Measurements from ENCODE around the gene TLE3. TPM values are rescaled to one million over a fixed set of nuclear protein-coding genes. Genes with fewer than 3 reads are reported as not detected.

The TLE3 gene
- polyA plus RNA-seq, 1 donor (not counting 4 experiments of a cell fraction or from before 2014, with no cell fraction given) = 8.3 TPM

GRCh38 chr15:70067011-70067410 lies 30.7 kb downstream of the TLE3 start:
- dilution Hi-C loops (cut with MboI; ENCODE audit: extremely low pct_ligation_motif_present, low sequenced_read_pairs) = no loop called here

DNA sequence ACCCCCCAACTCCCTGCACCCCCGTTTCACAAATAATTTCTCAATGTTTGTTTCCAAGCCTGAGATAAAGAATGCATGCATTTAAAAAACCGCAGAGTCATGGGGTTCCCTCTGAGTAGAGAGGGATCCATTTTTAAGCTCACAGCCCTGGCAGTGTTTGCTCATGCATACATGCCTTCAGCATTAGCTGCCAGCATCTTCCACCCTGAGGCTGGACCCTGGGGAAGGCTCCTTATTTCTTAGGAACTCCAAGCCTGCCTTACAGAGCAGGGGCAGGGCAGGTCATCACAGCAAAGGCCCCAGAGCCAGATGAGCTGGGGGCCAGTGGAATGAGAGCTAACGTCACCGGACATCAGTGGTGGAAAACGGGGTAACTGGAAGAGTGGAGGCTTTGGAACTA lies 31.3 kb downstream of the TLE3 start:
- Histone ChIP-seq H3K27me3 (ENCODE audit: control insufficient read depth, extremely low read depth, insufficient read depth, low read length) (no peaks in the 10 kb centered on the region), H3K9me3 (ENCODE audit: control insufficient read depth, low read depth, low read length) (no peaks in the 10 kb centered on the region), H3K79me2 (ENCODE audit: control insufficient read depth, insufficient read depth, low read length) (no peaks in the 10 kb centered on the region), H3K9ac (ENCODE audit: control insufficient read depth, extremely low read depth, insufficient read depth, low read length) (no peak overlapping the region), H3K4me2 (ENCODE audit: control insufficient read depth, extremely low read depth, insufficient read depth, low read depth, low read length) (no peak overlapping the region), H3K9me1 (ENCODE audit: control insufficient read depth, extremely low read depth, insufficient read depth, low read length) (no peaks in the 10 kb centered on the region), H3K4me3 (ENCODE audit: control insufficient read depth in 2 of 3, extremely low read depth in 1 of 3, insufficient read depth in 2 of 3, low read depth in 1 of 3, low read length in 3 of 3) (no peak overlapping the region), H2AFZ (ENCODE audit: control insufficient read depth, low read length) (no peak overlapping the region), H3K4me1 (ENCODE audit: control insufficient read depth, extremely low read depth, insufficient read depth, low read length) (no peaks in the 10 kb centered on the region), H3K36me3 (ENCODE audit: control insufficient read depth in 2 of 2, extremely low read depth in 1 of 2, insufficient read depth in 2 of 2, low read length in 2 of 2) (peaks cover 18 to 48% of the 10 kb centered on the region in 2 experiments), H3K27ac (ENCODE audit: control insufficient read depth, insufficient read depth, low read length) (no peak overlapping the region), H4K20me1 (ENCODE audit: control insufficient read depth, extremely low read depth, insufficient read depth, low read length) (no peaks in the 10 kb centered on the region)
- dilution Hi-C loops (cut with MboI; ENCODE audit: extremely low pct_ligation_motif_present, low sequenced_read_pairs) = no loop called here
- no peak for FAIRE-seq
- TF ChIP-seq EZH2 (IDR thresholded peaks at IDR 0.05; ENCODE audit: low read length) = no peak
- TF ChIP-seq, protein P1, sequence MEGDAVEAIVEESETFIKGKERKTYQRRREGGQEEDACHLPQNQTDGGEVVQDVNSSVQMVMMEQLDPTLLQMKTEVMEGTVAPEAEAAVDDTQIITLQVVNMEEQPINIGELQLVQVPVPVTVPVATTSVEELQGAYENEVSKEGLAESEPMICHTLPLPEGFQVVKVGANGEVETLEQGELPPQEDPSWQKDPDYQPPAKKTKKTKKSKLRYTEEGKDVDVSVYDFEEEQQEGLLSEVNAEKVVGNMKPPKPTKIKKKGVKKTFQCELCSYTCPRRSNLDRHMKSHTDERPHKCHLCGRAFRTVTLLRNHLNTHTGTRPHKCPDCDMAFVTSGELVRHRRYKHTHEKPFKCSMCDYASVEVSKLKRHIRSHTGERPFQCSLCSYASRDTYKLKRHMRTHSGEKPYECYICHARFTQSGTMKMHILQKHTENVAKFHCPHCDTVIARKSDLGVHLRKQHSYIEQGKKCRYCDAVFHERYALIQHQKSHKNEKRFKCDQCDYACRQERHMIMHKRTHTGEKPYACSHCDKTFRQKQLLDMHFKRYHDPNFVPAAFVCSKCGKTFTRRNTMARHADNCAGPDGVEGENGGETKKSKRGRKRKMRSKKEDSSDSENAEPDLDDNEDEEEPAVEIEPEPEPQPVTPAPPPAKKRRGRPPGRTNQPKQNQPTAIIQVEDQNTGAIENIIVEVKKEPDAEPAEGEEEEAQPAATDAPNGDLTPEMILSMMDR (optimal IDR thresholded peaks at IDR 0.05 in 1 of 3, IDR thresholded peaks at IDR 0.05 in 1 of 3, conservative IDR thresholded peaks at IDR 0.05 in 1 of 3; ENCODE audit: extremely low read depth in 1 of 3, insufficient read depth in 2 of 3, low read length in 3 of 3) = no peak
- no peak for DNase-seq (ENCODE audit: low read depth, low spot score)

More at GRCh38 chr15:70067011-70067410, 30.7 kb downstream of the TLE3 start:
- Histone ChIP-seq H3K36me3 (ENCODE audit: control insufficient read depth in 2 of 2, extremely low read depth in 1 of 2, insufficient read depth in 2 of 2, low read length in 2 of 2) (peaks cover 23 to 45% of the 10 kb centered on the region in 2 experiments), H3K27ac (ENCODE audit: control insufficient read depth, insufficient read depth, low read length) (no peak overlapping the region), H4K20me1 (ENCODE audit: control insufficient read depth, extremely low read depth, insufficient read depth, low read length) (no peaks in the 10 kb centered on the region), H3K4me1 (ENCODE audit: control insufficient read depth, extremely low read depth, insufficient read depth, low read length) (no peaks in the 10 kb centered on the region), H2AFZ (ENCODE audit: control insufficient read depth, low read length) (no peak overlapping the region), H3K4me3 (ENCODE audit: control insufficient read depth in 2 of 3, extremely low read depth in 1 of 3, insufficient read depth in 2 of 3, low read depth in 1 of 3, low read length in 3 of 3) (no peak overlapping the region), H3K27me3 (ENCODE audit: control insufficient read depth, extremely low read depth, insufficient read depth, low read length) (no peaks in the 10 kb centered on the region), H3K9me1 (ENCODE audit: control insufficient read depth, extremely low read depth, insufficient read depth, low read length) (no peaks in the 10 kb centered on the region), H3K9me3 (ENCODE audit: control insufficient read depth, low read depth, low read length) (no peaks in the 10 kb centered on the region), H3K9ac (ENCODE audit: control insufficient read depth, extremely low read depth, insufficient read depth, low read length) (no peak overlapping the region), H3K4me2 (ENCODE audit: control insufficient read depth, extremely low read depth, insufficient read depth, low read depth, low read length) (no peak overlapping the region), H3K79me2 (ENCODE audit: control insufficient read depth, insufficient read depth, low read length) (no peaks in the 10 kb centered on the region)
- DNase-seq (ENCODE audit: low read depth, low spot score) (no peak), FAIRE-seq (no peak)
- TF ChIP-seq, protein P1 (optimal IDR thresholded peaks at IDR 0.05 in 1 of 3, IDR thresholded peaks at IDR 0.05 in 1 of 3, conservative IDR thresholded peaks at IDR 0.05 in 1 of 3; ENCODE audit: extremely low read depth in 1 of 3, insufficient read depth in 2 of 3, low read length in 3 of 3) = no peak
- no peak for TF ChIP-seq EZH2 (IDR thresholded peaks at IDR 0.05; ENCODE audit: low read length)
